LNCaP clone FGC (cell line): ENCODE measurements around the gene MLH1.

ENCODE experiments used
- DNase-seq: peaks from one replicate; pipeline ENCODE4 v3.0.0-alpha.2; 2011; ENCODE audit warnings: low read depth
- H3K4me3 ChIP-seq: 2 replicates; pipeline ENCODE4 v1.5.1; 2011; ENCODE audit warnings: mild to moderate bottlenecking, low read depth, low read length, control low read depth
- TF ChIP-seq, protein P1 (sequence below): IDR thresholded peaks from 2 replicates; pipeline ENCODE4 v1.5.1; 2012; ENCODE audit warnings: mild to moderate bottlenecking; ENCODE audit not compliant: control insufficient read depth, insufficient read depth; ENCODE audit errors: extremely low read depth

The MLH1 gene

DNA sequence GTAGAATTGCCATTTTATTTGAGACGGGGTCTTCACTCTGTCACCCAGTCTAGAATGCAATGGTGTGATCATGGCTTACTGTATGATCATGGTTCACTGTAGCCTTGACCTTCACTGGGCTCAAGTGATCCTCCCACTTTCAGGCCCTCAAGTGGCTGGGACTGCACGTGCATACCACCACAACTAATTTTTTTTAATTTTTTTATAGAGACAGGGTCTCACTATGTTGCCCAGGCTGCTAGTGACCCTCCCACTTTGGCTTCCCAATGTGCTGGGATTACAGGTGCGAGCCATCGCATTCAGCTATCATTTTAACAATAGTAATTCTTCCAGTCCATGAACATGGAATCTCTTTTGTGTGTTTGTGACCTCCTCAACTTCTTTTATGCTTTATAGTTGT lies 12.3 kb upstream of the MLH1 start:
- TF ChIP-seq, protein P1, sequence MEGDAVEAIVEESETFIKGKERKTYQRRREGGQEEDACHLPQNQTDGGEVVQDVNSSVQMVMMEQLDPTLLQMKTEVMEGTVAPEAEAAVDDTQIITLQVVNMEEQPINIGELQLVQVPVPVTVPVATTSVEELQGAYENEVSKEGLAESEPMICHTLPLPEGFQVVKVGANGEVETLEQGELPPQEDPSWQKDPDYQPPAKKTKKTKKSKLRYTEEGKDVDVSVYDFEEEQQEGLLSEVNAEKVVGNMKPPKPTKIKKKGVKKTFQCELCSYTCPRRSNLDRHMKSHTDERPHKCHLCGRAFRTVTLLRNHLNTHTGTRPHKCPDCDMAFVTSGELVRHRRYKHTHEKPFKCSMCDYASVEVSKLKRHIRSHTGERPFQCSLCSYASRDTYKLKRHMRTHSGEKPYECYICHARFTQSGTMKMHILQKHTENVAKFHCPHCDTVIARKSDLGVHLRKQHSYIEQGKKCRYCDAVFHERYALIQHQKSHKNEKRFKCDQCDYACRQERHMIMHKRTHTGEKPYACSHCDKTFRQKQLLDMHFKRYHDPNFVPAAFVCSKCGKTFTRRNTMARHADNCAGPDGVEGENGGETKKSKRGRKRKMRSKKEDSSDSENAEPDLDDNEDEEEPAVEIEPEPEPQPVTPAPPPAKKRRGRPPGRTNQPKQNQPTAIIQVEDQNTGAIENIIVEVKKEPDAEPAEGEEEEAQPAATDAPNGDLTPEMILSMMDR, result no peak
- DNase-seq, result no peak
- no peak overlapping the region for H3K4me3 ChIP-seq

DNA sequence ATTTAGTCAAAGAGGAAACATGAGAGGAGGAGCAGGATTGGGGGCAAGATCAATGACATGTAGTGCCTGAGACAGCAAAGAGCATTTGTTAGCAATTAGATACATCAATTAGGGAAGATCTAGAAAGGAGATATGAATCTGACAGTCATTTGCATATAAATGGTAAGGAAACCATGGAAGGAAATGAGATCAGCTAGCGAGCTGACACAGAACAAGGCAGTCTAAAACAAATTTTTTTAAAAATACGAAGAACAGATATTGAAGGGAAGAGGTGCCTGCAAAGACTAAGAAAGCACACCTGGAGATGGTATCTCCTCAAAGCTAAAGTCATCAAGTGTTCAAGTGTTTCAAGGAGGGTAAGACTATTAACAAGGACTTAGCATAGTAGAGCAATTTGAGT lies 5.0 kb upstream of the MLH1 start:
- no peak for DNase-seq
- TF ChIP-seq, protein P1, result no peak
- H3K4me3 ChIP-seq, result no peak overlapping the region

DNA sequence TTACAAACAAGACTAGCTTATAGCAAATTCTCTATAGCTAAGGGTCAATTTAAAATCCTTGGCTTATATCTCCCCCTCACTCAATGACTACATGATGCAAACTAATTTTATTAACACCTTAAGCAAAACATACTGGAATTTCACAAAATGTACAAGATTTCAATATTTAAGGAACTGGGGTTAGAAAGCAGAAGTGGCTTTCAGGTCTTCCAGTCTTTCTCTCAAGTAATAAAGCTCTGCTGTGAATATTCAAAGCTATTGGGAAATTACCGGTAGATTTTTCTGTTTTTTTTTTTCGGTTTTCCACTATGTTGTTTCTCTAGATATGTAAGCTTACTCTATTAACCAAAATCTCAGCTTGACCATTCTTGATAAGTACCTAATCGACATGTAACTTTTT lies 4.3 kb upstream of the MLH1 start:
- TF ChIP-seq, protein P1, result no peak
- no peak for DNase-seq
- H3K4me3 ChIP-seq, result no peak overlapping the region

DNA sequence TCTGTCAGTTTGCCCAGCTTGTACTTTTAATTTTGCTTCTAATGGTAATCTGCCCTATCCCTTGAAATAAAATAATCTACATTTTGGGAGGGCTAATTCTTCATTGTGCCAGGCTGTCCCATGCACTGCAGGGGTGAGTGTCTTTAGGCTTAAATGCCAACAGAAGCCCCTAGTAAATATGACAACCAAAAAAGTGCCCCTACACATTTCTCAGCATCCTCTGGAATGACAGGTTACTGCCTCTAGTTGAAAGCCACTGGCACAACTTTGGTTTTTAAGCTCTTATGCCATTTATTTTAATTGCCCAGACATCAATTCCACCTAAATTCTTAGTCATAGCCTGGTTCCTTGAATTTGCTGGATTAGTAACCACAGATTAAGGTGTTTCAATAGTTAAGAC lies 3.8 kb upstream of the MLH1 start:
- TF ChIP-seq, protein P1, result no peak
- no peak overlapping the region for H3K4me3 ChIP-seq
- DNase-seq, result no peak

DNA sequence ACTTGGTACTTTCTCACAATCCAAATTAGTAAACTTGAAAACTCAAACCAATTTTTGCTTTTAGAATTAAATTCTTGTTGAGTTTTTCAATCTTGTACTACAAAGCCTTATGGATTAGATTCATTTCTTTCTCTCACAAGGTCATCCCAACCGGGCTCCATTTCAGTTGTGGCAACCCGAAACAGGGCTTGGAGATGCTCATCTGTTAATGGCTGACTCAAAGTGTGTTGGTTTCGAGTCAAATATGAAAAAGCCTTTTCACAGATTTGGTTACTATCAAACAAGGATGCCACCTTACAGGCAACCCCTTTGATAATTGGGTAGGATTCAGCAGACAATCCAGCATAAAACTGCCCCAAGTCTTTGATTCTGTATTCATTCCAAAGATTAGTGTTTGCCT lies 2.2 kb upstream of the MLH1 start:
- TF ChIP-seq, protein P1, result no peak
- no peak for DNase-seq
- H3K4me3 ChIP-seq, result peak overlapping the region; percentile 84

DNA sequence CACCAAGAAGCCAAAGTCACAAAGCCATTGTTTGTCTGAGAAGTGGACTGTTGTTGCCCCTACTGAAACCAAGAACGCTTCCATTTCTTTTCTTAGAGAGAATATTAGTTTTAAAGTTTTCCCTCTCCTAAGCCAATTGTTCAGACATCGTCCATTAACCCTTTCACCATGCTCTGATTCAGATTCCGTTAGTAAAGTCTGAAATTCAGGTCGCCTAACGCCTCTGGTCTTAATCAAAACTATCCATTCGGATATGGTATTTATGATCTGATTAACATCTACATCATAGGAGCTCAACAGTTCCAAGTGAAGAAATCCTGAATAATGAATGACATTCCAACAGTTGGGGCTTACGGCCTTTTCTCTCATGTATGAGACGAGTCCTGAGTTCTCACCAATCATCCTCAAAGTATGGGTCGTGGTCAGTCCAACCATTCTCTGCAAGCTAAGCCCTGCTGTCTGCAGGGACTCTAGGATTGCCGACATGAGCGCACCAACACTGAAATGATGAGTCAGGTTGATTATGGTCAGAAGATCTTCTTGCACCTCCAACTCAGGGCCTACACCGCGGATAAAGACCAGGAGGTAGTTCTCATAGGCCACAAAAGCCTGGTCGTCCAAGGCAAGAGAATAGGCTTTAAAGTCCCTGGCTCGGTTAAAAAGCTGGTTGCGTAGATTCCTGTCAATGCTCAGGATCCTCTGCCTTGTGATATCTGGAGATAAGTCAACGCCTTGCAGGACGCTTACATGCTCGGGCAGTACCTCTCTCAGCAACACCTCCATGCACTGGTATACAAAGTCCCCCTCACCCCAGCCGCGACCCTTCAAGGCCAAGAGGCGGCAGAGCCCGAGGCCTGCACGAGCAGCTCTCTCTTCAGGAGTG lies 1.2 kb upstream of the MLH1 start:
- DNase-seq, result no peak
- TF ChIP-seq, protein P1, result no peak
- peak overlapping the region; percentile 84 for H3K4me3 ChIP-seq
